RPMI8226 (cell line): Measurements from ENCODE around the gene PRODH.
"Not testable (repeated sequence)": the region's sequence is repeated elsewhere in the genome, so short reads cannot be mapped to it uniquely, and the experiment has no call there.

Experiments used
- DNase-seq: peaks from one replicate; pipeline ENCODE4 v3.0.0-alpha.2; 2015

The PRODH gene

DNA sequence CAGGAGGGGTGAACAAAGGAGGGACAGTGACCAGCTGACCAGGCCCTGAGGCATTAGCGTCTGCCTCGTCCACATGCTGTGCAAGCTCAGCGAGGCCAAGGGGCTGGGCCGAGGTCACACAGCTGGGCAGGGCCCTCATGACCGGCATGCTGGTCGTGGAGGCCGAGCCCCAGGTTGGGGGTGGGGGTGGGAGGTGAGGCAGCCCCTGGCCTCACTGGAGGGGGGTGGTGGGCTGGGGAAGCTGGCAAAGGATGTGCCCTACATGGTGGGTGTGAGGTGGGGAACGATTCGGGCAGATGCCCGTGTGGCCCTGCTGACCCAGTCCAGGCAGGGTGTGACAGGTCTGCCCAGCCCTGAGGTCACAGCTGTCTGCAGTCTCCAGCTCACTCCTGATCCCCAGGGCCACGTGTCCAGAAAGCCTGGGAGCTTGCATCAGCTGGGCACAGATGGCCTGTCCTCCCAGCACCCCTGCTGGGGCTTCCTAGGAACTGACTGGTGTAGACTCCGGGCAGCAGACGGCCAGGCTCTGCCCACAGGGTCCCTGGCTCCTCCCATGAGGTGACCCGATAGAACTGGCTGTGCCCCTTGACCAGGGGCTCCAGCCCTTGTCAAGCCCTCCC lies 31.4 kb upstream of the PRODH start:
- not testable (repeated sequence) for DNase-seq

DNA sequence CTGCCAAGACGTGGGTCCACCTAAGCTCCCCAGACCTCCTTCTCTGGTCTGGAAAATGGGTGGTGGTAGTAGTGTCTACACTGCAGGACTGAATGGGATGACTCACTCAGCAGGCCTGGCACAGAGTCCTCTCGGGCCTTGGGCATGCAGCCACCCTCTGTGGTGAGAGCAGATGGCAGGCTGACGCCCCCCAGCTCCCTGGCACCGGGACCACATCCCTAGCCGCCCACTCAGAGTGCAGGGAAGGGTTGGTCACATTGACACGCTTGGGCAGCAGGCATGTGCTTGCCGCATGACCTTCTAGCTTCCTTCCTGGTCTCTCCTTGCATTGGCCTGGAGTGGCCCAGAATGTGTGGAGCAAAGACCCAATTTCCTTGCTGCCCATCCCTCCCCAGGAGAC lies 30.7 kb upstream of the PRODH start:
- DNase-seq: no peak

DNA sequence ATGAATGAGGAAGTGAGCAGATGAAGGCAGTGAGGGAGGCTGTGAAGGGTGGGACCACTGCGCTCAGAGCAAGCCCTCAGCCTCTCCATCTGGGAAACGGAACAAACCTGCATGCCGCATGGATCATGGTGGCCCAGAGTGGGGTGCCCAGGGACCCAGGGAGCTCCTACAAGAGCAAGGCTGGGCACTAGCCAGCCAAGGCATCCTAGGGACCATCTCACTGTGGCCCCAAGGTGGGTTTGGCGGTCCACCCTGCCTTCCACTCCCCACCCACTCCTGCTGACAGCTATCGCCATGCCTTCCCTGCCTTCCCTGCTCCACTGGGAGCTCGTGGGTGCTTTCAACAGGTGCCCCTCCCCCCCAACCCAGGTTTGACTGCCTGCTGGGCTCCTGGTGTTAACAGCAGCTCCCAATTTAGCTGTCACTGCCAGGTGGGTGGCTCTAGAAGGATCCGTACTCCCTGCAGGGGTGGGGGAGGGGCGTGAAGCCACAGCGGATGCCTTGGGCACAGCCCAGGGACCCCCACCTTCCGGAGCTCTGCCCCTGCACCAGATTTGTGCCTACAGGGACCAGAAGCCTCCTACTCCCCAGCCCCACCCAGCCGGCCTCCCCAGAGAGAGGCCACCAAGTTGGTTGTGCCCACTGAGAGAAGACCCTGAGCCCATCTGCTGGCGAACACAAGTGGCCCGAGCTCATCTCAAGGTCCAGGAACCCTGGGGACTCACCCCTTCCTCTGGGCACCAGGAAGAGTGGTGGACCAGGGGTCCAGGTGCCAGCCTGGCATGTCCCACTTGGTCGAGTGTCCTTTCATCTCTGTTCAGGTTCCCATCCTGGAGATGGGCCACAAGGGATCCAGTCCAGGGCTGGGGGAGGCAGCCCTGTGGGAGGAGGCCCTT lies 29.7 kb upstream of the PRODH start:
- DNase-seq: no peak

DNA sequence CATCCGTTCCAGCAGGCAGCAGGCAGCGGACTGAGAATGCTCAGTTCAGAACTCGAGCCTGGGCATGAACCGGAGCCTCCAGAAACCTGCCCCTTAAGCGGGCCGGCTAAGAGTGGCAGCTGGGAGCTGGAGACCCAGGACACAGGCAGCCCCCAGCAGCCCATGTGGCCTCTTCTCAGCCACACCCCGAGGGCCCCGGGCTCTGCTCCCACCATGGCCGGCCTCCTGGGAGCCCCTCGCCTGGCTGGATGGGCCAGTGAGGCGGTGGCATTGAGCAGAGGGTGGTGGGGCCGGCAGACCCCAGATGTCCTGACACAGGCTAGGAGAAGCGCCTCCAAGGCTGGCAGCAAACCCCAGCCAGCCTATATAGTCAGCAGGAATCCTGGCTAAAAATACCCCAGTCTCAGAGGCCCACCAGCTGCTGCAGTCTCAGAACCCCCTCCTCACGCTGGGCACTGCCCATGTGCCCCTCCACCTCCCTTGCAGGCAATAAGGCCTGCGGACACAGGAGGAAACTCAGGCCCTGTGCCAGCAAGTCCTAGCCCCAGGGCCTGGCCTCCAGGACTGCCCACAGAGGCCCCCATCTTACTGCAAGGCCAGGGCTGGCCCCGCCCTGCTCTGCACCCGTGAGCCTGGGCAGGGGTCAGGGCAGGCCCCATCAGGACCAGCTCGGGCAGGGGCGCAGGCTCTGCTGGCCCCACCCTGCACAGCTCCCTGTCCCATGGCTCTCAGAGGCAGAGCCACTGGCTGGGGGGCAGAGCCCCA lies 28.6 kb upstream of the PRODH start:
- not testable (repeated sequence) for DNase-seq

DNA sequence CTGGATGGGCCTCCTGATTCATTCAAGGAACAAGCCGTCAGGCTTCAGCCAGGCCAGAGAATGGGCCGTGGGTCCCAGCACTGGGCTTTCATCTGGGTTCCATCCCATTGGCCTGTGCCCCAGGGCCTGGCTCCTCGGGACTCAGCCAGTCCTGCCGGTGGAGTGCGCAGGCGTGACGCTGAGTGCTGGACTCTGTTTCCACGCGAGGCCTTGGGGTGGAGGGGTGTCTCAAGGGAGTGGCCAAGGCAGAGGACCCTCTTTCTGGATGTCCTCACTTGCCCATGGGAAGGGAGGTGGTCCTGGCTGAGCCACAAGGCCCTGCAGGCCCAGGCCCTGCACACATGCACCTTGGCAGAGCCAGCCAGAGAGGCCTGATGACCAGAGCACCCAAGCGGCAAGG lies 28.0 kb upstream of the PRODH start:
- DNase-seq: not testable (repeated sequence)

DNA sequence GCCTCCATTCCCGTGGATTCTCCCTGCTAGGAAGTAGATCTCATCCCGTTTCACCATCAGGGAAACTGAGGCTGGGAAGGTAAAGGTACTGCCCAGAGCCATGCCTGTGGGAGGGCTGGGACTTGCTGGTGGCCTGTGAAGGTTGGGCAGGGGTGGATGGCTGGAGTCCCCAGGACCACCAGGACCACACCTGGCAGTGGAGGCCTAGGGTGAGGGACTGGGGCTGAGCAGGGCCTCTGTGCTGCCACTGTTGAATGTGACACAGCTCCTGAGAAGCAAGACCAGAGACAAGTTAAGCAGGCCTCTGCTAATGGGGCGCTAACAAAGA lies 26.2 kb upstream of the PRODH start:
- DNase-seq: no peak

DNA sequence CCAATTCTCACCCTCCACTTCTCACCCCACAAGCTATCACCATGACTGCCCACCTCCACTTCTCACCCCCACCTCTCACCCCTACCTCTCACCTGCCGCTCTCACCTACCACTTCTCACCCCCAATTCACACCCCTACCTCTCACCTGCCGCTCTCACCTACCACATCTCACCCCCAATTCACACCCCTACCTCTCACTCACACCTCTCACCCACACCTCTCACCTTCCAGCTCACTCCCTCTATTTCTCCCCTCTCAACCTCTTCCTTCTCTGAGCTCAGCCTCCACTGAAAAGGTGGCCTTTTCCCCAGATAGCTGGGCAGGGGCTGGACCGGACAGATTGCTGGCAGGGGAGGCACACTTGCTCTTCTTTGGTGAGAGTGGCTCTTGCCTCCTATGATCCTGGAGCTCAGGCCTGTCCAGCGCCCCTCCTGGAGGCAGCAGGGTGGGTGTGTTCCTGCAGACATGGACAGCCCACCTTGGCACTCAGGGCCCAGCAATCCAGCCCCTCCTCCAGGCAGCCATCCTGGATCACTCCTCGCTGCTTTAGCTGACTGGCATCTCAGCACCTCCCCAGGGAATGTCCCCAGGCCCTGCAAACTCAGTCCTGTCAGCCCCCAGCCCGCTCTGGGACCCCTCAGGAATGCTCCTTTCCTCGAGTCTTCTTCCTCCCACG lies 25.7 kb upstream of the PRODH start:
- not testable (repeated sequence) for DNase-seq

DNA sequence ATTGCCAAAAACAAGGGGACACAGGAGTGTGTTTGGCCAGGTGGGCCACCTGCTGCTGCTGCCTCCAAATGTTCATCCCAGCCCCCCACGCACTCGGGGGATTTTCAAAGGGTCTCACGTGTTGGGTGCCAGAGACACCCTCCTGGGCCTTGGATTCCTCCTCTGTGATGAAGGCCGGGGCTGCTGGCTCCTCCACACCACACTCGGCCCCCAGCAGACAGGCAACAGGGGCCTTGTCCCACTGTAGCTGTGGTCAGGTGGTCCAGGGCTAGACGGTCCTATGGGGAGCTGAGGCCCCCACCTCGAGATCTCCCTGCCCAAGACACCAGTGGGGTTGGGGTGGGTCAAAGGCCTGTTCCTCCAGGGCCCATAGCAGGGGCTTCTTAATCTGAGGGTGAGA lies 25.1 kb upstream of the PRODH start:
- not testable (repeated sequence) for DNase-seq

DNA sequence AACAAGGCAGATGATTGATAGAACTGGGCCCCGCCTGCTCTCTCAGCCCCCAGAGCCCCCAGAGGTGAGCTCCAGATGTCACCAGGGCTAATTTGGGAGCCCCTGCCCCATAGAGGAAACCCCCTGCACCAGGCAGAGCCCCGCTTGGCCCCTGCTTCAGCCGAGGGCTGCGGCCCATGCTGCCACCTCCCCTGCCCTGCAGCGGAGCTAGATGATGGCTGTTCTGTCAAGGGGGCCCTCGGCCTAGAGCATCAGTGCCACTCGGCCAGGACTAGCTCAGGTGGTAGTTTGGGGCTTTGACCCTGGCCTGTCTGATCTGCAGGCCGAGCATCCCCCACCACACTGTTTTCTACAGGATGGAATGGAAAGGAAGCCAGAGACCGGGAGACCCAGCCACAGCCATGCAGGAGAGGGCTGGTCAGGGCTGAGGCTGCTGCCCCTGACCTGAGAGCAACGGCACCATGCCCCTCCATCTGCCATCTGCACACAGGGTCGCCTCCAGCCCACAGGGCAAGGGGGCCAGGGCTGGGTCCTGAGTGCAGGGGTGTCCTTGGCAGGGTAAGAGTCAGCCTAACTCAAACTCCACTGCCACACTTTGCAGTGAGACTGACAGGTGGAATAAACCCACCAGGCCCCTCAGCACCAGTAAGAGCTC lies 24.2 kb upstream of the PRODH start:
- not testable (repeated sequence) for DNase-seq

DNA sequence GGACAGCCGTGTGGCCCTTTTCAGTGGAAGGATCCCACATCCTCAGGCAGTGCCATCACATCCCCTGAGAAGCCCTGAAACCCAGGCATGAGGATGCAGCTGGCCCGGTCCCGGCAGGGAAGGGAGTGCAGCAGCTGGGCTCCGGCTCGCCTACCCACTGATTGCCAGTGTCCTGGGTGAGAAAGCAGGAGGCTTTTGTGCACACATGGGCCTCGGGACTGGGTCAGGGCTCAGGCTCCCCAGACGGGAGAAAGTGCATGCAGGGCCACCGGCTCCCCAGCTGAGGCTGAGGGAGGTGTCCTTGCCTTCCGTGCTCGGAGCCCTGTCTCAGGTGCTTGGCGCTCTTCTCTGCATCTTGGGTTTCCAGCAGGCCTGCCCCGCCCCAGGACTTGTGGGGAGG lies 23.6 kb upstream of the PRODH start:
- not testable (repeated sequence) for DNase-seq

DNA sequence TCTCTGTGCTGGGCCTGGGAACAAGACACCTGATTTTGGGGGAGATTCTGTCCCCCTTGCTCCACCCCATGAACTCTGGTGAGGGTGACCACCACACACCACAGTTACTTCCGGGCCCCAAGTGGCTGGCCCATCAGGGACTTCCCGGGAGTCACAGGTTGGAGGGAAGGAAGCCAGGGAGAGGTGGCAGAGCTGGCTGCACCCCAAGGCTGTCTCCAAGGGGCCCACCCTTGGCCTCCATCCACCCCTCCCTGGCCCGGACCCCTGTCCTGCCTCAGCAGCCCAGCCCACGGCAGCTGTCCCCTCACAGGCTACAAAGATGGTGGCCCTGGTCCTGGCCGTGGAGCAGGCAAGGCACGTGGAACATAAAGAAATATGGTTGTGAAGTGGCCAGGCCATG lies 23.2 kb upstream of the PRODH start:
- DNase-seq: not testable (repeated sequence)

DNA sequence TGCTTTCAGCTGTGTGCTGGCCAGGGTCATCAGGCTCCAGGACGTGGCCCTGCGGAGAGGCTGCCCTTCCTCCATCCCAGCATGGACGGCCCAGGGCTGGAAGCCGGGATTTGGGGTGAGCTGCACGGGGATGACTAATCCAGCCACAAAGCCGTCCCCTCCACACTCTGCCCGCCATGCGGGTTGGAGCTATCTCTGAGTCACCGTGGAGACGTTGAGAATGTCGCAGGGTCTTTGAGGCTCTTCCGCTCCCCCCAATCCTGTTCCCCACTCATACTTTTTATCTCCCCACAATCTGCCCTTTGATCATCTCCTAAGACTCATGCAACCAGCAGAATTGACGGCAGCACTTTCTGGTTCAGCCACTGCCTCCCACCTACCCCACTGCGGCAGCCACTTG lies 22.6 kb upstream of the PRODH start:
- not testable (repeated sequence) for DNase-seq

DNA sequence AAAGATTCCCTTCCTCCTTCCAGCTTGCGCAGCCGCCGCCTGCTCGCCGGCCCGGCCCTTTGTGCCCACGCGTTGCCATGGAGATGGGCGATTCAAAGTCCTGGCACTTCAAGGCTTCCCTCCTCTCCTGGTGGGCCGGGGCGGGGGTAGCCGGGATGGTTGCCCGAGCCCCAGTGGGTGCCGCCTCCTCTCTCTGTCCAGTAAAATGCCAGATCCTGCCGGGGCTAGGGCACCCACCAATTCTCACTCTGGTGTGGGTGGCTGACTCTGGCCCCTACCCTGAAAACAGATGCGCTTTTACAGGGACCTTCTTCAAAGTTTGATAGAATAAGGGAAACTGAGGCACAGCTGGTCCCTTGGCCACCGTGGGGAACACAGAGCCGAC lies 22.2 kb upstream of the PRODH start:
- not testable (repeated sequence) for DNase-seq

DNA sequence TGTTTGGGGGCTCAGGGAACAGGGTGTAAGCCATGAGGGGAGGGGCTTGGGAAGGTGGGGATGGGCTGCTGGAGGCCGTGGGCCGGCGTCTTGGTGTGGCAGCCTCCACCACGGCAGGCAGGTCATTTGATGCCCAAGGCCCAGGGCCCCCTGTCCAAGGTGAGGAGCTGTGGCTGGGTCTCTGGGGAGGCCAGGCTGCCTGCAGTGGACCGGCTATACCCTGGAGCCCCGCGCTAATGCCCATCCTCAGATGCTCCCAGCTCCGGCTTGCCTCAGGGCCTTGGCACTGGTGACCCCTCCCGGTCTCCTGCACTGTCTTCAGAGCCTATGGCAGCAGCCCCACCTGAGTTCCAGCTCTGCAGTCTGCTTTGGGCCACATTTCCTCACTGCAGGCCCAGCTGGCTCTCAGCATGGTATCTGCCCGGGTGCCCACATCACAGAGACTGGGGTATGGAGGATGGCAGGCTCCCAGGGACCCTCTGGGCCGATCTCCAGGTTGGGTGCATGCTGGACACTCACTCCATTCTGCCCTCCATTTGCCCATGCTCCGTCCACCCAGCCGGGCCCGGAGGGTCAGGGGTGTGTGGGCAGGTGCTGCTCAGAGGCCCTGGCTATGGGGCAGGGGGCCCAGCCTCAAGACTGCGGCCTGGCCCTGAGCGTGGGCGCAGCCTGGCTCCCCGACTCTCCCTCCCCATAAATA lies 21.7 kb upstream of the PRODH start:
- not testable (repeated sequence) for DNase-seq

DNA sequence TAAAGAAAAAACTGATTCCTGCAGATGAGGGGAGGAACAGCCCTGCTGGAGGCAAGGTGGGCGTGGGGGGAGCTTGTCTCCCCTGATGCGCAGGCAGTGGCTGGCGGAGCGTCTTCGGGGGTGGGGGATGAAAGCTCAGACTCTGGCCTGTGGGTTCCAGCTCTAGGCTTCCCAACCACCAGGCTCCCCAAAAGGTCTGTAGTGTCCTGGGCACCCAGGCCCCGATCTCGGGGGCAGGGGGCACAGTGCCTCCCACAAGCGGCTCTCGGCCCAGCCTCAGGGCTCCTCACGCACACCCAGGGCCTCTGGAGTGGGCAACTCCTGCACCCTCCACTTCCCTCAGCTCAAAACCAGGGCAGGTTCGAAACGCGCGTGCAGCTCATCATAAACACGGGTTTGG lies 20.9 kb upstream of the PRODH start:
- DNase-seq: not testable (repeated sequence)

DNA sequence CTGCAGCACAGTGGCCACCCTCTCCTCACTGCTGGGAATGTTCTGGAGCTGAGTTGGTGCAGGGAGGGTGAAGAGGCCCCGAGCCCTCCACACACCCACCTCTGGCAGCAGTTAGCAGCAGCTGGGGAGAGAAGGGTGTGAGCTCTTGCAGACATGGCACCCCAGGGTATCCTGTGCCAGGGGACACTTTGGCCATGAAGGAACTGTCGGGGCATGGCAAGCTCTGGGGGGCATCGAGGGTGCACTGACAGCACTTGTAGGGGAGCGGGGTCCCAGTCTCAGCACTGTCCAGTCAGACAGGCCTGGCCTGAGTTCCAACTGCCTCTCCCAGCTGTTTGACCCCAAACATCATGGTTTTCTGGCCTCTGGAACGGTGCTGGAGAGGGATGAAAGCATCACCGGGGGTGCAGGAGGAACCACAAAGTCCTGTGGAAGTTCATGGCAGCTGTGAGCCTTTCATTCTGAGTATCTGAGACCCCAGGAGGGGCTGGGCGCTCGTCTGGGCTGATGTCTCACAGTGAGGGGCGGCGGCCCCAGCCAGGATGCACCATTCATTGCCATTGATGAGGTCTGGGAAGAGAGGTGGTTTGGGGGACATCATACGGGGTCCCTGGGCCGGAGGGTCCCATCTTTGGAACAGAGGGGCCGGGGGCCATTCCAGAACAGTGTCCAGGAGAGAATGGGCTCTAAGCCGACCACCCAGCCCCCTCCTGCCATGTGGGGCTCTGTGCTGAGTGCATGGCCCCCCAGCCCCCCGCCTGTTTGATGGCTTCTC lies 20.2 kb upstream of the PRODH start:
- DNase-seq: not testable (repeated sequence)

DNA sequence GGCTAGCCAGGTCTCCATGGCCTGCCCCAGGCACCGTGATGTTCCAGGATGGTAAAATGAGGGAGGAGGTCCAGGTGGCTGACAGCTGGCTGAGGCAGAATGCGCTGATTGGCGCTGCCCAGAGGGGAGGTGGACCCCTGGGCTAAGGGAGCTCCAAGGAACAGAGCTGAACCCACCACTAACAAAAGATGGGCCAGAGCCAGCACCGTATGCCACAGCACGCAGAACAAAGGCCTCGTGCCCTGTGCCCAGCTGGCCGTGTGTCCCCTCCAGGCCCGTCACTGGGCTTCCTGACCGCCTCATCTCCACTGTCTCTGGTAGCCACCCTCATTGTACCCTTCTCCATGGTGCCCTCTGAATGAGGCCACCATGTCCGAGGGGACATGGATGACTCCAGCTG lies 19.6 kb upstream of the PRODH start:
- no peak for DNase-seq

DNA sequence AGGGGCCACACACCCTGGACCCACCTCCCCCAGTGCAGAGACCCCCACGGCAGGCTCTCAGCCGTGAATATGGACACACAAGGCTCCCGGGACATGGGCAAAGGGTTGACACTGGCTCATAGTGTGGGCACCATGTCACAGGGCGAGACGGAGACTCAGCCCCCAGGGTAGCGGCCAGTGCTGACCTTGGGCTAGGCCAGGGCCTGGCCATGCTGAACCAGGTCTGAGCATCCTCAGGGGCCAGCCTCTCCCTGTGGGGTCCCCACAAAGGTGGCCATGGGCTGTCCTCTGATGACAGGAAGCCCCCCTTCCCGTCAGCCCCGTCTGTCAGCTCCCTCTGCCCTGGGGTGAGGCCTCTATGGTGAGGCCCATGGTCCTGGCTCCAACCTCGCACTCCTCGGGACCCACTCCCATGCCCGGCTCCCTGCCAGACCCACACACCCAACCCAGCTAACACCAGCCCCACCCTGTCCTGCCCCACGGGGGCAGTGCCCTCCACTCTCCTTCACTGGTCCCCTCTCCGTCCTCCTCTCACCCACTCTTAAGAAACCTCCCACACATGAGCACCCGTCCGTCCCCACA lies 19.0 kb upstream of the PRODH start:
- DNase-seq: no peak

DNA sequence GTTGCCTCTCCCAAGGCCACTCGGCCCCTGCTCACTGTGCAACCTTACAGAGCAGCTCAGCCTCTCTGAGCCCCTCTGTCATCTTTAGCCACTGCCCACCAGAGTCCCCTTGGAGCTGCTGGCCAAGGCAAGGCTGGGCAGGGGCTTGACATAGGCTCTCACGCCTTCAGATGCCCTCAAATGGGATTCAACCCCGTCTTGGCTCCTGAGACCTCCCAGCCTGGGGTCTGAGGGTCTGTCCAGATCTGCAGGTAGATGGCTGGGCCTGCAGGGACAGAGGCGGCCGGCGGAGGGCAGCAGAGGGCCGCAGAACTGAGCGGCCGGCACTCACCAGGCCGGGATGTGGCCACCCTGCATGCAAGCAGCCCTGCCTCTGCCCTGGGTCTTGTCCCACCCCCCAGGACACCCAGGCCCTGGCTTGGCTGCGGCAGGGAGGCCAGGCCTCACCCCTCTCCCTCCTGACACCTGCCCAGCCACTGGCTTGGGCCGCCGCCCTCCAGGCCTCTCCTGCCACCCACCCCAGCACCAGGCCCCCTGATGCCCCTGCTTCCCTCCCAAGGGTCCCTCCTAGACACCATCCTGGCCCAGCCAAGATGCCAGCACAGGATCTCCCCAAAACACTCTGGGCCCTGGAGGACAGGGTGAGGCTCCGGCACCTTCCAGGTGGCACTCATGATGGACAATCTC lies 18.4 kb upstream of the PRODH start:
- DNase-seq: peak; percentile 22

DNA sequence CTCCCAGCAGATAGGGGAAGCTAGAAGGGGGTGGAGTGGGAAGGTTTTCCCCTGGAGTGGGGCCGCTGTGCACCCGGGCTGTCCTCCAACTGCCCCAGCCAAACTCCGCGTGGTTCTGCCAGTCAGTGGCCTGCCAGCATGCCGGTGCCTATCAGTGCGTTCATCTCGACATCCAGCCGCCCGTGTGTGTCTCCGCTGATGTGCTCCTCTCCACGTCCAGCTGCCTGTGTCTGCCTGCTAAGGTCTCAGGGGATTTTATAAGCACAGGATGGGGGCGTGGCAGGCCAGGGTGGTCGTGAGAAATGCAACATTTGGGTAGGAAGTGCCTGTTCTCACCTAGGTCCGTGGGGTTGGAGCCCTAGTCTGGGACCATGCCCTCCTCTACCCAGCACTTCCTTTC lies 17.0 kb upstream of the PRODH start:
- DNase-seq: not testable (repeated sequence)
